Measurements from ENCODE around the gene GDF7.

Gene GDF7

GRCh38 chr2:20629181-20629580, 37.8 kb upstream of the GDF7 start:
- DNase-seq (ENCODE audit: low spot score) = no peak

- no peak for DNase-seq (ENCODE audit: low spot score)
Observed at GRCh38 chr2:20629581-20630171, 37.3 kb upstream of the GDF7 start.

- DNase-seq (ENCODE audit: low spot score) = no peak
Observed at GRCh38 chr2:20630967-20631366, 36.0 kb upstream of the GDF7 start.

- DNase-seq (ENCODE audit: low spot score) = no peak
Observed at GRCh38 chr2:20631617-20632307, 35.2 kb upstream of the GDF7 start.

- no peak for DNase-seq (ENCODE audit: low spot score)
Observed at GRCh38 chr2:20632446-20632990, 34.4 kb upstream of the GDF7 start.

- no peak for DNase-seq (ENCODE audit: low spot score)
Observed at GRCh38 chr2:20633001-20633400, 33.9 kb upstream of the GDF7 start.

GRCh38 chr2:20633794-20634506, 33.0 kb upstream of the GDF7 start:
- DNase-seq (ENCODE audit: low spot score) = no peak

- DNase-seq (ENCODE audit: low spot score) = no peak
Observed at GRCh38 chr2:20634507-20635112, 32.3 kb upstream of the GDF7 start.

- DNase-seq (ENCODE audit: low spot score) = no peak
Observed at GRCh38 chr2:20635113-20635510, 31.8 kb upstream of the GDF7 start.

GRCh38 chr2:20635675-20636584, 31.0 kb upstream of the GDF7 start:
- DNase-seq (ENCODE audit: low spot score) = peak; percentile 53

GRCh38 chr2:20637147-20637546, 29.8 kb upstream of the GDF7 start:
- DNase-seq (ENCODE audit: low spot score) = no peak

GRCh38 chr2:20638014-20638413, 28.9 kb upstream of the GDF7 start:
- DNase-seq (ENCODE audit: low spot score) = no peak

GRCh38 chr2:20638646-20639430, 28.1 kb upstream of the GDF7 start:
- no peak for DNase-seq (ENCODE audit: low spot score)

GRCh38 chr2:20640411-20641122, 26.4 kb upstream of the GDF7 start:
- no peak for DNase-seq (ENCODE audit: low spot score)

- no peak for DNase-seq (ENCODE audit: low spot score)
Observed at GRCh38 chr2:20641123-20641985, 25.6 kb upstream of the GDF7 start.

- DNase-seq (ENCODE audit: low spot score) = peak; percentile 73
Observed at GRCh38 chr2:20642055-20642971, 24.6 kb upstream of the GDF7 start.

GRCh38 chr2:20643060-20643459, 23.9 kb upstream of the GDF7 start:
- DNase-seq (ENCODE audit: low spot score) = no peak

GRCh38 chr2:20643826-20644225, 23.1 kb upstream of the GDF7 start:
- DNase-seq (ENCODE audit: low spot score) = no peak
